Fibroblast of pulmonary artery (primary cell): Measurements from ENCODE around the gene MRPL52.

Experiments
- DNase-seq: peaks from one replicate; pipeline ENCODE4 v3.0.0-alpha.2; 2010; ENCODE audit warnings: low read depth
- H3K4me3 ChIP-seq: replicated peaks from 2 replicates; pipeline ENCODE4 v1.5.1; 2011; ENCODE audit warnings: low read depth, mild to moderate bottlenecking, control low read depth, low read length, moderate library complexity
- TF ChIP-seq, protein P1 (sequence below): IDR thresholded peaks from 2 replicates; pipeline ENCODE4 v1.5.1; 2011; ENCODE audit warnings: mild to moderate bottlenecking, control low read depth, low read length, inconsistent platforms; ENCODE audit errors: missing control alignments

MRPL52 gene

DNA sequence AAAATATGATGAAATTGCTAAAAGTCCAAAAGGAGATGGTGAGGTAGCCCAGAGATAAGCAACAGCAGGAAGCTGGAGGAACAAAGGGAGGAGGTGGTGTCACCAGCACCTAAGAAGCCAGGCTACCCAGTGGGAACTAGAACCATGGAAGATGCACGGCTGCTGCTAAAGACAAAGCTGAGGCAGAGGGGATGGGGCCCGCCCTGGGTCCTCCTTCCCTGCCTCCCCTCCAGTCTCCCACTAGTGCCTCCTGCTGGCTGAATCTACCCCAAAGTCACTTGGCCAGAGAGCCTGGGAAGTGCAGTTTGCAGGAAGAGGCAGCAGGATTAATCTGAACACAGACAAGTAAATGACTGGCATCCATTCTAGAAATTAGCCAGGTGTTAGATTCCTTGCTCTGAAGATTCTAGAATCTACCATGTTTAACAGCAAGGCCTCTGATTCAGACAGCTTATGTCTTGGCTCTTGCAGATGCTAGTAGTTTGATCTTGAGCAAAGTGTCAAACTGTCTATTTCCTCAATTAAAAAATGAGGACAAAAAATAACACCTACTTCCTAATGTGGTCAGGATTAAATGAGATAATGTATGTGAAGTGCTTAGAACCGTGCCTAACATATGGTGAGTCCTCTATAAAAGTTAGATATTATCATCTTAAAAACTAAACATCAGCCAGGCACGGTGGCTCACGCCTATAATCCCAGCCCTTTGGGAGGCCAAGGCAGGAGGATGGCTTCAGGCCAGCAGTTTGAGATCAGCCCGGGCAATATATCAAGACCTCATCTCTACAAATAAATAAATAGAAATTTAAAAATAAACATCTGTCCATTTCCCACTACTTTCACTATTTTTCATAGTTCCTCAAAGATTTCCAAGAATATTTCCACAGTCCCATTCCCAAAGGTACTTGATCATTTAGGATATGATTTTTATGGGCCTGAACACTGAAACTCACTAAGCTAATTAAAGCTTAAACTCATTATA, 36.0 kb downstream of the MRPL52 start:
- DNase-seq = no peak
- no peak overlapping the region for H3K4me3 ChIP-seq
- TF ChIP-seq, protein P1, sequence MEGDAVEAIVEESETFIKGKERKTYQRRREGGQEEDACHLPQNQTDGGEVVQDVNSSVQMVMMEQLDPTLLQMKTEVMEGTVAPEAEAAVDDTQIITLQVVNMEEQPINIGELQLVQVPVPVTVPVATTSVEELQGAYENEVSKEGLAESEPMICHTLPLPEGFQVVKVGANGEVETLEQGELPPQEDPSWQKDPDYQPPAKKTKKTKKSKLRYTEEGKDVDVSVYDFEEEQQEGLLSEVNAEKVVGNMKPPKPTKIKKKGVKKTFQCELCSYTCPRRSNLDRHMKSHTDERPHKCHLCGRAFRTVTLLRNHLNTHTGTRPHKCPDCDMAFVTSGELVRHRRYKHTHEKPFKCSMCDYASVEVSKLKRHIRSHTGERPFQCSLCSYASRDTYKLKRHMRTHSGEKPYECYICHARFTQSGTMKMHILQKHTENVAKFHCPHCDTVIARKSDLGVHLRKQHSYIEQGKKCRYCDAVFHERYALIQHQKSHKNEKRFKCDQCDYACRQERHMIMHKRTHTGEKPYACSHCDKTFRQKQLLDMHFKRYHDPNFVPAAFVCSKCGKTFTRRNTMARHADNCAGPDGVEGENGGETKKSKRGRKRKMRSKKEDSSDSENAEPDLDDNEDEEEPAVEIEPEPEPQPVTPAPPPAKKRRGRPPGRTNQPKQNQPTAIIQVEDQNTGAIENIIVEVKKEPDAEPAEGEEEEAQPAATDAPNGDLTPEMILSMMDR = peak; percentile 37

- H3K4me3 ChIP-seq = no peak overlapping the region
- TF ChIP-seq, protein P1 = no peak
- DNase-seq = no peak
These were observed 37.2 kb downstream of the MRPL52 start for GRCh38 chr14:22866874-22867273.

GRCh38 chr14:22870811-22871223, 41.1 kb downstream of the MRPL52 start:
- H3K4me3 ChIP-seq = peak overlapping the region; percentile 86
- DNase-seq = no peak

GRCh38 chr14:22871224-22872032, 41.7 kb downstream of the MRPL52 start, which contains the start of gene LRP10:
Gene LRP10 (plus strand): TSS chr14:22871740. CDS start chr14:22872304, 564 bp downstream.
- DNase-seq = peak; percentile 86
- peak within 1 kb of the TSS; percentile 86 for H3K4me3 ChIP-seq
- TF ChIP-seq, protein P1 = no peak

More at GRCh38 chr14:22870811-22871223, 41.1 kb downstream of the MRPL52 start:
- TF ChIP-seq, protein P1 = no peak

GRCh38 chr14:22872033-22872832, 42.5 kb downstream of the MRPL52 start:
- peak overlapping the region; percentile 86 for H3K4me3 ChIP-seq
- TF ChIP-seq, protein P1 = peak; percentile 98
- DNase-seq = peak; percentile 84

GRCh38 chr14:22872833-22873520, 43.3 kb downstream of the MRPL52 start:
- TF ChIP-seq, protein P1 = no peak
- peak overlapping the region; percentile 86 for H3K4me3 ChIP-seq
- DNase-seq = peak; percentile 21
